GM12875 (cell line): ENCODE data around the gene FAM240A.

Source experiments
- H3K4me3 ChIP-seq: one replicate; pipeline ENCODE4 v1.5.1; 2011; ENCODE audit warnings: low read depth, low read length, control low read depth
- TF ChIP-seq, protein P1 (sequence below): IDR thresholded peaks from 2 replicates; pipeline ENCODE4 v1.5.1; 2011; ENCODE audit warnings: low read depth, mild to moderate bottlenecking, control low read depth, inconsistent platforms, low read length, moderate library complexity, borderline replicate concordance; ENCODE audit not compliant: insufficient read depth

The FAM240A gene

DNA sequence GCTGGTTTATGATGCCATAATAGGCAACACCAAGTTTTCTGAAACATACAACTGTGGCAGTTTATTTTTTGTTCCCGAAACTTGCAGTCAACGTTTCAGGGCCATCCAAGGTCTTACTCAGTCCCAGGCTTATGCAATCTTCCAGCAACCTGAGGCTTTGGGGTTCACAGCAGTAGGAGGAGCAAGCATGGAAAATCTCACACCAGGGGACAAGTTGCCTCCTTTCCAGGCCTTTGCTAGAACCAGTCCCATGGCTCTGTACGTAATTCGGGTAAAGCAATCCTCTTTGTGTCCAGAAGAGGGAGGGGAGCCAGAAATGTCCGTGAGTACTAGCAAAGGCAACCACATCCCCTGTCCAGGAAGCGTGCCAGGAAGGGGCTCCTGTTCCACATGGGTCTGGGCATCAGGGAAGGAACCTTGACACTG is 4.7 kb upstream of the FAM240A start:
- no peak overlapping the region for H3K4me3 ChIP-seq
- TF ChIP-seq, protein P1, sequence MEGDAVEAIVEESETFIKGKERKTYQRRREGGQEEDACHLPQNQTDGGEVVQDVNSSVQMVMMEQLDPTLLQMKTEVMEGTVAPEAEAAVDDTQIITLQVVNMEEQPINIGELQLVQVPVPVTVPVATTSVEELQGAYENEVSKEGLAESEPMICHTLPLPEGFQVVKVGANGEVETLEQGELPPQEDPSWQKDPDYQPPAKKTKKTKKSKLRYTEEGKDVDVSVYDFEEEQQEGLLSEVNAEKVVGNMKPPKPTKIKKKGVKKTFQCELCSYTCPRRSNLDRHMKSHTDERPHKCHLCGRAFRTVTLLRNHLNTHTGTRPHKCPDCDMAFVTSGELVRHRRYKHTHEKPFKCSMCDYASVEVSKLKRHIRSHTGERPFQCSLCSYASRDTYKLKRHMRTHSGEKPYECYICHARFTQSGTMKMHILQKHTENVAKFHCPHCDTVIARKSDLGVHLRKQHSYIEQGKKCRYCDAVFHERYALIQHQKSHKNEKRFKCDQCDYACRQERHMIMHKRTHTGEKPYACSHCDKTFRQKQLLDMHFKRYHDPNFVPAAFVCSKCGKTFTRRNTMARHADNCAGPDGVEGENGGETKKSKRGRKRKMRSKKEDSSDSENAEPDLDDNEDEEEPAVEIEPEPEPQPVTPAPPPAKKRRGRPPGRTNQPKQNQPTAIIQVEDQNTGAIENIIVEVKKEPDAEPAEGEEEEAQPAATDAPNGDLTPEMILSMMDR: no peak

DNA sequence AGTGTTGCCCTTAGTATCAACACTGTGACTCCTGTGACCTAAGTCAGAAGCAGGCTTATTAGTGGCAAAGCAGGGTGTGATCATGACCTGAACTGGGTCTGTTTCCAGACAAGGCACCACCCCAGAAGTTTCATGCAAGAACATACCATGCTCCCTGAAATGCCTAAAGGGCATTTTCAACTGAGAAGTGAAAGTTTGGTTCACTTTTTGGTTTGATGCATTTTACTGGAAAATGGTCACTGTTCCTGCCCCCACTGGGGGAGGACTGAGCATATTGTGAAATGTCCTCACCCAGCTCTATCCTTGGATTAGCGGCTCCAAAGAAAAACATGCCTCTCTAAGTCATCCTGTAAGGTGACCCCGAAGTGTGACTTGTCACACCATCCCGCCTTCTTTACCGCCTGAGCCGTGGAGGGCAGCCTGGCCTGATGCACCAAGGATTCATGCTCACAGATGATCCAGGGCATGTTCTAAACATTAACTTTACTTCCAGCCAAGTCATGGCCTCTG is 3.1 kb upstream of the FAM240A start:
- H3K4me3 ChIP-seq: no peak overlapping the region
- TF ChIP-seq, protein P1: no peak

DNA sequence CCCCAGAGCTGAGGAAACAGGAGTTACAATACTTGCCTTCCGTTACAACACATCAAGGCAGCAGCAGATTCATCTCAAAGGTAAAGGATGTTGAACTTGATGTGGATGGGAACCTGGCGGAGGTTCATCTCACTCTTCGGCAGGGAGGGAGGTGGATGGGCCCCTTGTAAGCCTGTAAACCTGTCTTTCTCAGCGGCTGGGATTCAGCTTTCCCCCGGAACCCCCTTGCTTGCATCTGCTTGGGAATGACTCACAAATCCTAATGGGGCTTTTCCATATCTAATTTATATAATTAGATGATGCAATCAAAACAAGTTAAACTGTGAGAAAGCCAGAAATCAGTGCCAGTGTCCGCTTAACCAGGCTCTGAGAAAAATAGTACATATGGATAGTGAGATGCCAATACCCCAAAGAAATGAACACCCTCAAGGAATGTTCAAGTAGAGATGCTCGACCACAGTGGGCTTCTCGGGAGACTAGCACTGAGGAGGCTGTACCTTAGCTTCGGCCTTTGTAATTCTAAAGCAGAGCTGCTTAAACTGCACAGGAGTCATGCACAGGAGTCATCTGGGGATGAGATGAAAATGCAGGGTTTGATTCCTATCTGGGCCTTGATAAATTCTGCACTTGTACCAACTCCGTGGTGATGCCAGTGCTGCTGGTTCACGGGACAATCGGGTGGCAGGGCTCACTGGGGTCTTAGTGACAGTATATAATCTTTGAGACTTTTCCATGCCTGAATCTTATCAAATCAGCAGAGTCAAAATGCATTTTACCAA is 2.2 kb upstream of the FAM240A start:
- no peak overlapping the region for H3K4me3 ChIP-seq

DNA sequence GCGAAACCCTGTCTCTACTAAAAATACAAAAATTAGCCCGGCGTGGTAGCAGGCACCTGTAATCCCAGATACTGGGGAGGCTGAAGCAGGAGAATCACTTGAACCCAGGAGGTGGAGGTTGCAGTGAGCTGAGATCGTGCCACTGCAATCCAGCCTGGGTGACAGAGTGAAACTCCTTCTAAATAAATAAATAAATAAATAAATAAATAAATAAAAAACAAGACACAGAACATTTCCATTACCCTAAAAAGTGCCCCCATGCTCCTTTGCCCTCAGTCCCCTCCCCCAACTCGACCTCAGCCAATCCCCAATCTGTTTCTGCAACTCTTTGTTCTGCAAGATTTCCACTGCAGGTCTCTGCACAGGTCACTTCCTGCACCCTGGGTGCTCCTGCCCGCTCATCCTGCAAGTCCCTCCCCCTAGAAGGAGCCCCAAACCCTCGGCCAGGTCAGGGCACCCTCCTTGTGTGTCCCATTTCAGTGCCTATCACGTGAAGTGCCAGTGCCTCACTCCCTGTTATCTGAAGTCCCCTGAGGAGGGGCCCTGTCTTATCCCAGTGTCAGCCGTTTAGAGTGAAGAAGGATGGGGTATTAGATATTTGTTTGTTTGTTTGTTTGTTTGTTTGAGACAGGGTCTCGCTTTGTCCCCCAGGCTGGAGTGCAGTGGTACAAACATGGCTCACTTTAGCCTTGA is 1.1 kb downstream of the FAM240A start:
- TF ChIP-seq, protein P1: no peak
- H3K4me3 ChIP-seq: no peak overlapping the region

More for the DNA sequence above, 2.2 kb upstream of the FAM240A start:
- TF ChIP-seq, protein P1: no peak

DNA sequence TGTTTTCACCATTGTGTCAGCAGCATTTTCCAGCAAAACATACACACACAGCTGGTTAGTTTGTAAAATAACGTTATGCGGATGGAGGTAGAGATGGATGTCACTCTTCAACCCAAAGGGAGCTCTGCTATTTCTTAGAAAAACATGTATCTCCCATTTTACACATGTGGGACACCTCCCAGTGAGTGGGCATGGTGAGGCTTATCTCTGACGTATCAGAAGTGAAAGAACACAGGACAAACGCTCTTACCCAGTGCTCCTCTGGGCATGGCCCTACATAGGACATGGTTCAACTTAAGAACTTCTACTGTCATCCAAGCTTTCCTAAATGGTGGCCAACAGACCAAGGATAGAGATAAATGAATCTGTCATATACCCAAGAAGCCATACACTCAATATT is 2.1 kb downstream of the FAM240A start:
- TF ChIP-seq, protein P1: no peak
- H3K4me3 ChIP-seq: no peak overlapping the region

DNA sequence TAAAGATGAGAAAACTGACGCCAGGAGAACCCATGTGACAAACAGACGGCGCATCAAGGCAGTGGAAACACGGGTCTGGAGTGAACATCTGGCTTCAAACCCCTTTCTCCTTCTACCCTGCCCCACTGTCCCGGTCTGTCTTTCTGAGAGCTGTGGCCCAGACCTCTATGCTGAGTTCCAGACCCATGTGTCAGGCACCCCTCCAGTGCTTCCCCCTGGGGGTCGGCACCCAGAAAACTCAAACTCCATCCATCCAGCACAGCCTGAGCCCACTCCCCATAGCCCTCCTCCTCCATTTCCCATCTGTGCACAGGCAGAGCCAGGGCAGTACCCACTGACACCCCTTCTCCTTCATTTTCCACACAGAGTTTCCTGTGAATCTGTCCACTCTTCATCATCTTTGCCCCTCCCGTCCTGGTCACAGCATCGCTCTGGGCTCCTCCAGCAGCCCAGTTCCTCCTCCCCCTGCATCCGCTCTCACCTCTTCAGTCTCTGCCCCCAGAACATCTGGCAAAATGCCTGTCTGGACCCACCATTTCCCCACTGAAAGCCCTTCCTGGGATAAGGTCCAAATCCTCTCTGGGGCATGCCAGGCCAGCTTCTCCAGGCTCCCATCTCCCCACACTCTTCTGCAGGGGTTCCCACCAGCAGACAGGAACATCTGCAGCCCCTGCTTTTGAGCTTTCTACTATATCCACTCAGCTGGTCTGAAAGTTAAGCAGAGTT is 2.9 kb downstream of the FAM240A start:
- no peak overlapping the region for H3K4me3 ChIP-seq
- TF ChIP-seq, protein P1: no peak
